Measurements from ENCODE around the gene NAA30.

Gene NAA30

GRCh38 chr14:57400556-57401494 lies 10.4 kb downstream of the NAA30 start:
- DNase-seq, result no peak

DNA sequence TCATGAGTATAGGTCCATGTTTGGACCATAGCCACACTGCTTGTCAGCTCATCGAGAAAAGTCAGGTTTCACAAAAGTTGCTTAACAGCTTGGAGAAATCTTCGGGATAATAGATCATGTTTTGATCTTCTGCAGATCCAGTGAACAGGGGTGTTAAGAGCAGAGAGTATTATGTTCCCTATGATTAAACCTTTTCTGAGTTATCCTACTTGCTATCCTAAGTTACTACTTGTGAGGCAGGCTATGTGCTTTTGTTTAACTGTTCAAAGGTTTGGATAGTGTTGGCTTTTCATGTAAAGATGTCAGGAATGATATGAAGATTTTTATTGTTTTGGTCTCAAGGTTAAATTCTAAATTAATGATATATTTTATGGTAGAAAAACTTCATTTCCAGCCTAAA lies 11.1 kb downstream of the NAA30 start:
- no peak for DNase-seq

GRCh38 chr14:57402173-57402852 lies 11.9 kb downstream of the NAA30 start:
- DNase-seq, result no peak

GRCh38 chr14:57403521-57403864 lies 13.1 kb downstream of the NAA30 start:
- DNase-seq, result no peak

DNA sequence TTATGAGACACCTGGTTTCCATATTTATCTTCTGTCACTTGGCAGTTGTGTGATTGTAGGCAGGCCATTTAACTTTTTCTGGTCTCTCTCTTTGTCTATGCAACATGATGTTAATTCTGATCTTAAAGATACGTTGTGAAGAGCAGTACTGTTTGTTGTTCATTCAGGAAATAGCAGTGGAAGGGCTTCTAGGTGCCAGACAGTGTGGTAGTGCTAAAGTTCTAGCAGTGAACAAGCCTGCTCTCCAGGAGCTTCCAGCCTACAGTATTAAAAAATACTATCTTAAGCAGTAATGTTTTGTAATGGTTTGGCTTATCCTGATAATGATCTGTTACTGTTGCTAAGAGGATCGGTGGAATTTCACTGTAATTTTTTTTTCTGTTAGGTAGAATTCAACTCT lies 15.2 kb downstream of the NAA30 start:
- DNase-seq, result no peak

DNA sequence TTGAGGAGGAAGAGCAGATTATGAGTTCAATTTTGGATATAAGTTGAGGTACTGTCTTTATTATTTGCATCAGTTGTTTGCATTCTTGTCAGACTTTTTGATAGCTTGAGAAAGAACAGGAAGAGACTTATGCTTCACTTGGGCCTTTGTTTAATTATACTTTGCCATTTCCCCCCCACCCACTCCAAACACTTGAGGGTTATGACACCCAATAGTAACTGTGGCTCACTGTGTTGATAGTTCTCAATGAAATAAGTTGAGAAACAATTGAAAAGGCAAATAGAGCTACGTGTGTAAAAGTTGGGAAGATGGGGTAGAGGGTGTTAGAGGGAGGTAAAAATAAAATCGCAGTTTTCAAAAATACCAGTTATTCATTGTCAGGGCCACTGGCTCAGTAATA lies 17.7 kb downstream of the NAA30 start:
- DNase-seq, result no peak

DNA sequence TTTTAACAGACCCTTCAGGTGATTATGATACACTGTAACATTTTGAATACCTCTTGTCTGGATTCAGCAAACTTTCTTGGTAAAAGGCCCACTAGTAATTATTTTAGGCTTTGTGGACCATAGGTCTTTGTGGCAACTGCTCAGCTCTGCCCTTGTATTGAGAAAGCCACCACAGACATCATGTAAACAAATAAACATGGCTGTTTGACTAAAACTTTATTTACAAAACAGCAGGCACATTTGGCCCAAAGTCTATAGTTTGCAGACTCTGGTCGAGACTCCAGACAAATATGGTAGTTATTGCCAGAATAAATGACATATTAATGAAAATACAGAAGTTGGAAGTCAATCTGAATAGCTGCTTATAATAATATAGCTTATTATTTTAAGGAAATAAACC lies 18.2 kb downstream of the NAA30 start:
- DNase-seq, result no peak

GRCh38 chr14:57412341-57412740 lies 22.0 kb downstream of the NAA30 start:
- DNase-seq, result no peak

DNA sequence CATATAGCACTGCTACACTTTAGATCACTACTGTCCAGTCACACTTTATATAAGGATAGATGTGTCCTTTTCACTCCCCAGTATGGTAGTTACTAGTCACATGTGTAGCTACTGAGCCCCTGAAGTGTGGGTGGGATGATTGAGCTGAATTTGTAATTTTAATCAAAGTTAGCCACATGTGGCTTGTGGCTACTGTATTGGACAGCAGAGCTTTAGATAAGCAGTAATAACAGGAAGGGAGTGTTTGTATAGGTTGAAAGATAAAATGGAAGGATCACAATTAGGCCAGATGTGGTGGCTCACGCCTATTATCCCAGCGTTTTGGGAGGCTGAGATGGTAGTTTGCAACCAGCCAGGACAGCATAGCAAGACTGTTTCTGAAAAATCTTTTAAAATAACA lies 23.5 kb downstream of the NAA30 start:
- DNase-seq, result no peak

- DNase-seq, result no peak
Observed at GRCh38 chr14:57417228-57417627, 26.8 kb downstream of the NAA30 start.

- DNase-seq, result no peak
Observed at GRCh38 chr14:57418999-57419398, 28.6 kb downstream of the NAA30 start.

GRCh38 chr14:57420033-57420432 lies 29.6 kb downstream of the NAA30 start:
- no peak for DNase-seq

- DNase-seq, result no peak
Observed at GRCh38 chr14:57420986-57421385, 30.6 kb downstream of the NAA30 start.

GRCh38 chr14:57435923-57436322 lies 45.5 kb downstream of the NAA30 start:
- DNase-seq, result no peak

GRCh38 chr14:57461777-57462320 lies 71.5 kb downstream of the NAA30 start:
- DNase-seq, result no peak

DNA sequence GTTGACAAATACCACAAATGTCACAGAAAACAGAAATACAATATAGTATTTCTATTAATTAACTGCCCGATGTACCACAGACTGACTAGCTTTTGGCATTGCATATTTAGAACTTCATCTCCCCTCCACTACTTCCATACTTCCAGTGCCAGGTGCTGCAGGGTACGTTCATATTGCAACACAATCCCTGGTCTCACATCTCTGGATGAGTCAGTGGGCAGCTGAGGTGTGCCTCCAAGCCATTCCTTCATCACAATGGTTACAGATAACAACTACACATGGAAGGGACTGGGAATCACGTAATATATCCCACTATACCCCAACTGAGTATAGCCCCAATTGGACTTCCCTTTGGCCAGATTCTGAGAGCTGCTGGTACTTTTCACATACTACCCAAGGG lies 72.2 kb downstream of the NAA30 start:
- no peak for DNase-seq

DNA sequence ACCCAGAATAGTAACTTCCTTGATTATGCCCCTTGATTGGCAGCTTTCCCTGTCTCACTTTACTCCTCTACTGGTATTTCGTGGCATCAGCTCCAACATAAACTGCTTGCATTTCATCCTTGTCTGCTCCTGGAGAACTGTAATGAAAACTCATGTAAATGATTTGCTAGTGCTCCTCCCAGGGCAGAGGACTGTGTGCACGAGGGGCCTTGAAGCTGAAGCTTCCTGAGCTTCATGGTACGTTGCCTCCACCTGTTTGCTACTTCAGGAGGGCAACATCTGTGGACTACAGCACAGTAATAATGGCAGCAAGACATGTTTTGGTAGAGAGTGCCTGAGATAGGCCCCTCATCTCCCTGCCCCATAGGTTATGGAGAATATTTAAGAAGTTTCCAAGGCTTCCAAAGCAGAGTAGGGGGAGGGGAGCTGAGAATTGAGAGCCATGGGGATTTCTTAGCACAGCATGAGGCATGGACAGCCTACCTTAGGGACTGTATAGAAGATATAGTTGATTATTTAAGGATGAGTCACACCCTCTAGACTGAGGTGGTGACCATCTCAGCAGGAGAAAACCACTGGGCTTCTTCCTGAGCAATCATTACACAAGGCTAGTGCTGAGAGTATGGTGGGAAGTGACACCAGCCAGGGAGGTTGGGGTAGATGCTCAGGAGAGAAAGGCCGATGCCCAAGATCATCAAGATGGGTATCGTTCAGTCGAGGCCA lies 73.8 kb downstream of the NAA30 start:
- no peak for DNase-seq
